ENCODE data around the gene TGFB2. TPM values are rescaled to one million over a fixed set of nuclear protein-coding genes. Genes with fewer than 3 reads are reported as not detected.

TGFB2 gene
- total RNA-seq, 1 experiment from 2014 or later = not detected

DNA sequence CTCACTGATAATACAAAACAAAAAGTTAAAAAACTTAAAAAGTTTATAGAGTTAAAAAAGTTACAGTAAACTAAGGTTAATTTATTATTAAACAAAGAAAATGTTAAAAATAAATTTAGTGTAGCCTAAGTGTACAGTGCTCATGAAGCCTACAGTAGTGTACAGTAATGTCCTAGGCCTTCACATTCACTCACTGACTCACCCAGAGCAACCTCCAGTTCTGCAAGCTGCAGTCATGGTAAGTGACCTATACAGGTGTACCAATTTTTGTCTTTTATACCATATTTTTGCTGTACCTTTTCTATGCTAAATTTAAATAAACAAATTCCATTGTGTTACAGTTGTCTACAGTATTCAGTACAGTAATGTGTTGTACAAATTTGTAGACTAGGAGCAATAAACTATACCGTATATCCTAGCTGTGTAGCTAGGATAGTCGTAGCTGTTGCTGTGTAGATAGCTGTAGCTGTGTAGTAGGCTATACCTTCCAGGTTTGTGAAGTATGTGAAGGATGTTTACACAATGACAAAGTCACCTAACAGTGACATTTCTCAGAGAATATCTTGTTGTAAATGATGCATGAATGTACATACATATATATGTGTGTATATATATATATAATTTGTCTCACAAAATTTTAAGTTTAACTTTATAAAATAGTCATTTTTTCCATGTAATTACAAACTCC is 140.2 kb downstream of the TGFB2 start:
- no peak overlapping the region for H4K91ac ChIP-seq (ENCODE audit: insufficient read length, low read depth, low read length)
- no peak overlapping the region for H4K5ac ChIP-seq (ENCODE audit: insufficient read length, low read depth, low read length)
- H3K4me1 Mint-ChIP-seq = peaks cover 6 to 12% of the 10 kb centered on the region in 2 experiments
- H3K9me3 ChIP-seq (ENCODE audit: control insufficient read depth, low read depth, low read length) = no peaks in the 10 kb centered on the region
- H3K79me1 ChIP-seq (ENCODE audit: insufficient read depth, low read depth, low read length, poor library complexity, severe bottlenecking) = no peaks in the 10 kb centered on the region
- no peak overlapping the region for H3K4ac ChIP-seq (ENCODE audit: low read depth, low read length)
- H4K20me1 ChIP-seq (ENCODE audit: control insufficient read depth, insufficient read depth, insufficient read length) = no peaks in the 10 kb centered on the region
- H2BK120ac ChIP-seq (ENCODE audit: low read depth, low read length, poor library complexity, severe bottlenecking) = no peak overlapping the region
- H2BK20ac ChIP-seq (ENCODE audit: low read depth, low read length, poor library complexity, severe bottlenecking) = no peak overlapping the region
- H3K14ac ChIP-seq (ENCODE audit: insufficient read depth, low read length) = no peak overlapping the region
- H2AK5ac ChIP-seq (ENCODE audit: insufficient read length, low read length) = no peak overlapping the region
- WGBS (ENCODE audit: extremely low coverage, insufficient read length, low lambda C conversion rate) = no CpG with 5 or more reads among the region's 2 CpGs
- no peak overlapping the region for H3K4me2 ChIP-seq (ENCODE audit: insufficient read depth, insufficient read length, low read length)
- TF ChIP-seq, protein P1, sequence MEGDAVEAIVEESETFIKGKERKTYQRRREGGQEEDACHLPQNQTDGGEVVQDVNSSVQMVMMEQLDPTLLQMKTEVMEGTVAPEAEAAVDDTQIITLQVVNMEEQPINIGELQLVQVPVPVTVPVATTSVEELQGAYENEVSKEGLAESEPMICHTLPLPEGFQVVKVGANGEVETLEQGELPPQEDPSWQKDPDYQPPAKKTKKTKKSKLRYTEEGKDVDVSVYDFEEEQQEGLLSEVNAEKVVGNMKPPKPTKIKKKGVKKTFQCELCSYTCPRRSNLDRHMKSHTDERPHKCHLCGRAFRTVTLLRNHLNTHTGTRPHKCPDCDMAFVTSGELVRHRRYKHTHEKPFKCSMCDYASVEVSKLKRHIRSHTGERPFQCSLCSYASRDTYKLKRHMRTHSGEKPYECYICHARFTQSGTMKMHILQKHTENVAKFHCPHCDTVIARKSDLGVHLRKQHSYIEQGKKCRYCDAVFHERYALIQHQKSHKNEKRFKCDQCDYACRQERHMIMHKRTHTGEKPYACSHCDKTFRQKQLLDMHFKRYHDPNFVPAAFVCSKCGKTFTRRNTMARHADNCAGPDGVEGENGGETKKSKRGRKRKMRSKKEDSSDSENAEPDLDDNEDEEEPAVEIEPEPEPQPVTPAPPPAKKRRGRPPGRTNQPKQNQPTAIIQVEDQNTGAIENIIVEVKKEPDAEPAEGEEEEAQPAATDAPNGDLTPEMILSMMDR (conservative IDR thresholded peaks at IDR 0.05) = no peak
- H3K18ac ChIP-seq (ENCODE audit: insufficient read length, low read depth, low read length) = no peak overlapping the region
- H3T11ph ChIP-seq (ENCODE audit: low read length) = no peak overlapping the region
- no peak overlapping the region for H4K8ac ChIP-seq (replicated peaks; ENCODE audit: insufficient read length, low read depth, low read length)
- H2BK15ac ChIP-seq (ENCODE audit: low read depth, low read length) = no peak overlapping the region
- no peak overlapping the region for H2BK5ac ChIP-seq (ENCODE audit: insufficient read length, low read length)
- no peak overlapping the region for H3K27ac Mint-ChIP-seq
- H3K9me3 Mint-ChIP-seq = no peaks in the 10 kb centered on the region
- H3K4me3 Mint-ChIP-seq = no peak overlapping the region
- H3K27me3 Mint-ChIP-seq (ENCODE audit: low read depth) = no peaks in the 10 kb centered on the region
- H3K27me3 ChIP-seq (ENCODE audit: insufficient read depth, low read length) = no peaks in the 10 kb centered on the region
- H2BK12ac ChIP-seq (ENCODE audit: insufficient read length, low read depth, low read length) = no peak overlapping the region
- no peak overlapping the region for H3K23ac ChIP-seq (ENCODE audit: insufficient read length, low read depth, low read length)
- H3K27ac ChIP-seq (ENCODE audit: insufficient read length, low read depth, low read length) = no peak overlapping the region
- no peaks in the 10 kb centered on the region for H3K23me2 ChIP-seq (ENCODE audit: insufficient read length, low read depth, low read length, poor library complexity, severe bottlenecking)
- H3K9ac ChIP-seq (ENCODE audit: extremely low read depth, insufficient read length, low read length) = no peak overlapping the region
- H3K4me1 ChIP-seq (ENCODE audit: insufficient read depth, low read length) = no peaks in the 10 kb centered on the region; the same call in 1 of the 2 replicates
- no peak overlapping the region for H2AFZ ChIP-seq (ENCODE audit: low read length)
- H3K79me2 ChIP-seq (ENCODE audit: insufficient read depth, low read length) = no peaks in the 10 kb centered on the region
- DNase-seq = no peak
- H3K36me3 Mint-ChIP-seq (ENCODE audit: insufficient read depth in 1 of 3, low read depth in 3 of 3) = no peaks in the 10 kb centered on the region
- no peak overlapping the region for H3K56ac ChIP-seq (ENCODE audit: insufficient read length, low read depth, low read length)
